ENCODE results near the gene STAG3.
"Not testable (repeated sequence)": the region's sequence is repeated elsewhere in the genome, so short reads cannot be mapped to it uniquely, and the experiment has no call there.

Gene STAG3

DNA sequence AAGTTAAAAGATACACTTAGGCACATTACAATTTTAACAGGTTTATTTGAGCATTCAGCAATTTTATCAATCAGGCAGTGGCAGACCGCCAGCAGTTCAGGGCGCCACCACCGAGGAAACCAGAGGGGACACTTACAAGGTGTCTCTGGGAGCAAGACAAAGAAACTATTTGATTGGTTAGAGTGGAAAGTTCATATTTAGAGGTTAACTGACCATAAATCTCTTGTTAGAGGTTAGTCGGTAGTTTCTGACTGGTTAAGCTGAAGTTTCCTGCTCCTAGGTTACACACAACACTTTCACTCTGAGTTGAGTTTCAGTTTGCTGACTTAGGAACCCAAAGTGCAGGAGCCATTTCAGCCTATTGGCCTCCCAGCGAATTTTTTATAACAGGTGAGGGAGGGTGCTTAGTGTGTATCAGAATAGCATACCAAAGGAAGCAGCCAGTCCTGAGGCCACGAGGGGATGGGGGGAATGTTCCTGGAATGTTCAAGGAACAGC is 31.2 kb downstream of the STAG3 start:
- no peak for DNase-seq (ENCODE audit: low read depth)
- no peaks in the 10 kb centered on the region for H3K36me3 ChIP-seq (ENCODE audit: control insufficient read depth, insufficient read depth, low read length, severe bottlenecking)
- no peaks in the 10 kb centered on the region for H3K9me3 ChIP-seq (ENCODE audit: control insufficient read depth, low read length)
- H3K4me1 ChIP-seq (ENCODE audit: control insufficient read depth, insufficient read depth, low read length), result peaks cover 6% of the 10 kb centered on the region
- H3K27me3 ChIP-seq (replicated peaks; ENCODE audit: control insufficient read depth, insufficient read depth, low read length), result no peaks in the 10 kb centered on the region
- H3K9ac ChIP-seq (ENCODE audit: low read length), result no peak overlapping the region
- no peak overlapping the region for H3K4me3 ChIP-seq (ENCODE audit: low read length)

DNA sequence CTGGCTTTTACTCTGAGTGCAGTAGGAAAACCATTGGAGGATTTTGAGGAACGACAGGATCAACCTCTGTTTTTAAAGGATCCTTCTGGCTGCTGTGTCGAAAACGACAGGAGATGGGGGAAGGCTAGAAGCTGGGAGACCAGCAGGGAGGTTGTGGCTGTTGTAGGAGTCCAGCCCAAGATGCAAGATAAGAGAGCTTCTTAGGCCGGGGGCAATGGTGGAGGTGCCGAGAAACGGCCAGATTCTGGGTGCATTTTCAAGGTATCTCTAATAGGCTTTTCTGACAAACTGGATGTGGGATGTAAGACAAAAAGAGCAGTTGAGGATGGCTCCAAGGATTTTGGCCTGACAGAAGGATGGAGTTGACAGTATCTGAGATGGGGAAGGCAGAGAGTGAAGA is 31.8 kb downstream of the STAG3 start:
- no peaks in the 10 kb centered on the region for H3K27me3 ChIP-seq (replicated peaks; ENCODE audit: control insufficient read depth, insufficient read depth, low read length)
- H3K36me3 ChIP-seq (ENCODE audit: control insufficient read depth, insufficient read depth, low read length, severe bottlenecking), result no peaks in the 10 kb centered on the region
- H3K4me1 ChIP-seq (ENCODE audit: control insufficient read depth, insufficient read depth, low read length), result peaks cover 6% of the 10 kb centered on the region
- no peak overlapping the region for H3K4me3 ChIP-seq (ENCODE audit: low read length)
- no peaks in the 10 kb centered on the region for H3K9me3 ChIP-seq (ENCODE audit: control insufficient read depth, low read length)
- no peak for DNase-seq (ENCODE audit: low read depth)
- no peak overlapping the region for H3K9ac ChIP-seq (ENCODE audit: low read length)

DNA sequence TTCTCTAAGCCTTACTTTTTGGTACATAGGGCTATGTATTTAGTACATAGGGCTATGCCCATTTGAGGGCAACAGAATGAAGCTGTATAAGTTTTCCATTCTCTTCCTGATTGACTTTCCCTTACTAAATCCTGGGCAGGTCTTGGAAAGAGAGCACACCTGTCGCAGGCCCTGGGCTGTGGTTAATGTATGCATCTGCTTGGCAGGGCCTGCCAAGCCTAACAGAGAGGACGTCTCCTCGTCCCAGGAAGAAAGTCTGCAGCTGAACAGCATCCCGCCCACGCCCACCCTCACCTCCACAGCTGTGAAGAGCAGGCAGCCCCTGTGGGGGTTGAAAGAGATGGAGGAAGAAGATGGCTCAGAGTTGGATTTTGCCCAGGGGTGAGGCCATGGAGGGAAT is 33.1 kb downstream of the STAG3 start:
- Histone ChIP-seq H3K9me3 (ENCODE audit: control insufficient read depth, low read length) (no peaks in the 10 kb centered on the region), H3K4me3 (ENCODE audit: low read length) (no peak overlapping the region), H3K9ac (ENCODE audit: low read length) (no peak overlapping the region), H3K4me1 (ENCODE audit: control insufficient read depth, insufficient read depth, low read length) (peaks cover 6% of the 10 kb centered on the region), H3K27me3 (replicated peaks; ENCODE audit: control insufficient read depth, insufficient read depth, low read length) (no peaks in the 10 kb centered on the region), H3K36me3 (ENCODE audit: control insufficient read depth, insufficient read depth, low read length, severe bottlenecking) (no peaks in the 10 kb centered on the region)
- DNase-seq (ENCODE audit: low read depth), result no peak

DNA sequence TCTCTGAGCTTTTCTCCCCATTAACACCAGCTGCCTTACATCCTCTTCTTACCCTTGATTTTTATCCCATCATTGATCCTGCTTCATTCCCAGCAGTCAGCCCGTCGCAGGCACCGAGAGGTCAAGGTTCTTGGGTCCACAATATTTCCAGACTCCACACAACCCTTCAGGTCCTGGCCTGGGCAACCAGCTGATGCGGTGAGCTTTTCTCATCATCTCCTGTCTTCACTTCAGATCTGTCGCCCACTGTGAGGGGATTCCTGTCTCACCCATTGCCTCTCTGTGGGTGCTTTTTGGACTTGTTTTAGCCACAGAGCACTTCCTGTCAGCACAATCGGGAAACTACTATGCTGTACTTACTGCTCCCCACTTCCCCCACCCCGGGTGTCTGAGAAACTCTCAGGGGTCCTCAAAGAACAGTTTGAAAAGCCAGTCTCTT is 33.6 kb downstream of the STAG3 start:
- H3K9me3 ChIP-seq (ENCODE audit: control insufficient read depth, low read length), result no peaks in the 10 kb centered on the region
- no peak overlapping the region for H3K9ac ChIP-seq (ENCODE audit: low read length)
- H3K4me1 ChIP-seq (ENCODE audit: control insufficient read depth, insufficient read depth, low read length), result peaks cover 6% of the 10 kb centered on the region
- H3K27me3 ChIP-seq (replicated peaks; ENCODE audit: control insufficient read depth, insufficient read depth, low read length), result no peaks in the 10 kb centered on the region
- H3K4me3 ChIP-seq (ENCODE audit: low read length), result no peak overlapping the region
- DNase-seq (ENCODE audit: low read depth), result no peak
- H3K36me3 ChIP-seq (ENCODE audit: control insufficient read depth, insufficient read depth, low read length, severe bottlenecking), result no peaks in the 10 kb centered on the region

DNA sequence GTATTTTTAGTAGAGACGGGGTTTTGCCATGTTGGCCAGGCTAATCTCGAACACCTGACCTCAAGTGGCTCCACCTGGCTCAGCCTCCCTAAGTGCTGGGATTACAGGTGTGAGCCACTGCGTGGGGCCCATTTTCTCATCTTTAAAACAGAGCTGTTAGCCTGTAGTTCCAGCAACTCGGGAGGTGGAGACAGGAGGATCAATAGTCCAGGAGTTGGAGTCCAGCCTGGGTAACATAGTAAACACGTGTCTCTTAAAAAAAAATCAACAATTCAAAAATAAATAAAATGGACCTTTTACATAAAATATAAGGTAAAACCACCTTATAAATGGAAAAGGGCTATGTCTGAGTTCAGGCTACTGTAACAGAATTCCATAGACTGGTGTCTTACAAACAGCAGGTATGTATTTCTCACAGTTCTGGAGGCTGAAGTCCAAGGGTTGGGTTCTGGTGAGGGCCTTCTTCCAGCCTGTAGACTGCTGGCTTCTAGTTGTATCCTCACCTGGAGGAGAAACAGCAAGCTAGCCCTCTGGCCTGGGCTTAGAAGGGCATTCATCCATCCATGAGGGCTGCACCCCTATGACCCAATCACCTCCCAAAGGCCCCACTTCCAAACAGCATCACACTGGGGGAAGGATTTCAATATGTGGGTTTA is 35.0 kb downstream of the STAG3 start:
- H3K9ac ChIP-seq (ENCODE audit: low read length), result no peak overlapping the region
- H3K36me3 ChIP-seq (ENCODE audit: control insufficient read depth, insufficient read depth, low read length, severe bottlenecking), result no peaks in the 10 kb centered on the region
- H3K9me3 ChIP-seq (ENCODE audit: control insufficient read depth, low read length), result no peaks in the 10 kb centered on the region
- no peak overlapping the region for H3K4me3 ChIP-seq (ENCODE audit: low read length)
- peaks cover 6% of the 10 kb centered on the region for H3K4me1 ChIP-seq (ENCODE audit: control insufficient read depth, insufficient read depth, low read length)
- DNase-seq (ENCODE audit: low read depth), result no peak
- H3K27me3 ChIP-seq (replicated peaks; ENCODE audit: control insufficient read depth, insufficient read depth, low read length), result no peaks in the 10 kb centered on the region

DNA sequence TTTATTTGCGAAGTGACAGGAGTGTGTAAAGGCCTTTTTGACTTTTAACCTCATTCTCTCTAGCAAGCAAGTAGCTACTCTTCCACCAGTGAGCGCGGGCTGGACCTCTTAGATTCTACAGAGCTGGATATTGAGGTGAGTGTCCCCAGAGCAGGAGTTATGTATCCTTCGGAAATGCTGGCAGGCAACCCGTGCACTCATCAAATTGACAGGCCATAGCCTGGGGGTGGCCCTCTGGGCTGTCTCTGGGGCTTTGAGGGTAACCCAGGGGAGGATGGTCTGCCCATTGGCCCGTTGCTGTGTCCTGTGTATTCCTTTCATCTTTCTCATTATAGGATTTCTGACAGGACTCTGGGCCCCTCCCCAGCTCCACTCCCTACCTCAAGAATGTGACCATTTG is 36.0 kb downstream of the STAG3 start:
- Histone ChIP-seq H3K9me3 (ENCODE audit: control insufficient read depth, low read length) (no peaks in the 10 kb centered on the region), H3K9ac (ENCODE audit: low read length) (no peak overlapping the region), H3K36me3 (ENCODE audit: control insufficient read depth, insufficient read depth, low read length, severe bottlenecking) (no peaks in the 10 kb centered on the region), H3K4me1 (ENCODE audit: control insufficient read depth, insufficient read depth, low read length) (peaks cover 6% of the 10 kb centered on the region), H3K4me3 (ENCODE audit: low read length) (no peak overlapping the region), H3K27me3 (replicated peaks; ENCODE audit: control insufficient read depth, insufficient read depth, low read length) (no peaks in the 10 kb centered on the region)
- no peak for DNase-seq (ENCODE audit: low read depth)

DNA sequence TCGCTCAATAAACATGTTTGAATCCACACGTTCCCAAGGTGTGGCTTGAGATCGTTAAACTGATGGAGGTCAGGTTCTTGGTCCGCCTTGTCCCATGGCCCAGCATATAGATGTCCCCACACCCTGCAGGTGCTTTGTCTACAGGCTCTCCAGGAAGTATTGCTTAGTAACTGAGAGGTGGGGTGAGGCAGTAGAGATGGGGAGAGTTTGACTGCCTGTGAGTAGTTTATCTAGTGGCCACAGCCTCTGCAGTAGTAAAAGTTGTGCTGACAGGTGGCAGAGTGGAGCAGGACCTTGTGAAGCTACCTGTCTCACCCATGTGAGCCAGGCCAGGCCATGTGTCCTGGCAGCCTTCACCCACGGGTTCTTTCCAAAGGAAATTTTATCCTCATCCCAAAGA is 36.6 kb downstream of the STAG3 start:
- DNase-seq (ENCODE audit: low read depth); H3K36me3 ChIP-seq (ENCODE audit: control insufficient read depth, insufficient read depth, low read length, severe bottlenecking); H3K4me1 ChIP-seq (ENCODE audit: control insufficient read depth, insufficient read depth, low read length); H3K9ac ChIP-seq (ENCODE audit: low read length); H3K9me3 ChIP-seq (ENCODE audit: control insufficient read depth, low read length); H3K4me3 ChIP-seq (ENCODE audit: low read length); H3K27me3 ChIP-seq (replicated peaks; ENCODE audit: control insufficient read depth, insufficient read depth, low read length): not testable (repeated sequence)

DNA sequence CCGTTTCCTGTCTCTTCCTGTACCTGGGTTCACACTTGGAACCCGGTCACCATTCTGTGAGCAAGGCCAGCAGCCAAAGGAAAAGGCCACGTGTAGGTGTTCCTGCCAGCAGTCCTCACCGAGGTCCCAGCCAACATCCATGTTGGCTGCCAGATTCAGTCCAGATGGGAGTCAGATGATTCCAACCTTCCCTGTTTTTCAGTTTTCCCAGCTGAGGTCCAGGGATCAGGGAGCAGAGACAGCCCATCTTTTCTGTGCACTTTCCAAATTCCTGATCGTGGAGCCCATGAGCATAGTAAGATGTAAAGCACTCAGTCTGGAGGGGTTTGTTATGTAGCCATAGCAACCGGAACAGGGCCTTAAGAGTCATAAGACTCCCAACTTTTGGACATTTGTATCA is 38.2 kb downstream of the STAG3 start:
- Histone ChIP-seq H3K27me3 (replicated peaks; ENCODE audit: control insufficient read depth, insufficient read depth, low read length) (no peaks in the 10 kb centered on the region), H3K36me3 (ENCODE audit: control insufficient read depth, insufficient read depth, low read length, severe bottlenecking) (no peaks in the 10 kb centered on the region), H3K9ac (ENCODE audit: low read length) (no peak overlapping the region), H3K4me1 (ENCODE audit: control insufficient read depth, insufficient read depth, low read length) (peaks cover 6% of the 10 kb centered on the region), H3K9me3 (ENCODE audit: control insufficient read depth, low read length) (no peaks in the 10 kb centered on the region), H3K4me3 (ENCODE audit: low read length) (no peak overlapping the region)
- peak; percentile 5 for DNase-seq (ENCODE audit: low read depth)

DNA sequence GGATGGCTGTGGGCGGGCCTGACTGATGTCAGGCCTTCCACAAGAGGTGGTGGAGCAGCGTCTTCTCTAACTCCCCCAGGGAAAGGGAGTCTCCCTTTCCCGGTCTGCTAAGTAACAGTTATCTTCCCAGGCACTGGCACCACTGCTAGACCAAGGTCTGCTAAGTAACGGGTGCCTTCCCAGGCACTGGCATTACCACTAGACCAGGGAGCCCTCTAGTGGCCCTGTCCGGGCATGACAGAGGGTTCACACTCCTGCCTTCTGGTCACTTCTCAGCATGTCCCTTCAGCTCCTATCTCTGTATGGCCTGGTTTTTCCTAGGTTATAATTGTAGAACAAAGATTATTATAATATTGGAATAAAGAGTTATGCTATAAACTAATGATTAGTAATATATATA is 40.2 kb downstream of the STAG3 start:
- H3K36me3 ChIP-seq (ENCODE audit: control insufficient read depth, insufficient read depth, low read length, severe bottlenecking); H3K9me3 ChIP-seq (ENCODE audit: control insufficient read depth, low read length); H3K4me1 ChIP-seq (ENCODE audit: control insufficient read depth, insufficient read depth, low read length); H3K27me3 ChIP-seq (replicated peaks; ENCODE audit: control insufficient read depth, insufficient read depth, low read length); H3K4me3 ChIP-seq (ENCODE audit: low read length); H3K9ac ChIP-seq (ENCODE audit: low read length): not testable (repeated sequence)
- peak; percentile 64 for DNase-seq (ENCODE audit: low read depth)

DNA sequence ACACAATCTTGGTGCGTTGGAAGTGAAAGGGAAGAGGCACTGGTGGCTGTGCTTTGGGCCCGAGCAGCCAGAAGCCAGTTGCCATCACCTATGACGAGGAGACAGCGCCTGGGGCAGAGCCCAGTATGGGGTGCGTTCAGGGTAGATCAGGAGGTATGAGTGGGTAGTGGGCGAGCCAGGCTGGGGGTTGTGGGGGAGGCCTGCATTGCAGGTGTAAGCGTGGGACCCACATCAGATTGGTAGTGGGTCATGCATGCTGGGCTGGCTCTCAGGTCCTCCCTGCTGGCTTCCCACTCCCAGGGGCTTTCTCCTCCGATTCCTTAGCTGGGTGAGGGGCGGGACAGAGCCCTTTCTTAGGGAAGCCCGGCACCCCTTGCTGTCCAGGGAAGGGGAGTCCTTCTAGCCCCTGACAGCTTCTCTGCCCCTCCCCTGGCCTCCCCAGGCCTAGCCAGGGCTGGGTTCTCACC is 41.6 kb downstream of the STAG3 start:
- no peak for DNase-seq (ENCODE audit: low read depth)
- no peaks in the 10 kb centered on the region for H3K4me1 ChIP-seq (ENCODE audit: control insufficient read depth, insufficient read depth, low read length)
- H3K36me3 ChIP-seq (ENCODE audit: control insufficient read depth, insufficient read depth, low read length, severe bottlenecking), result peaks cover 7% of the 10 kb centered on the region
- H3K4me3 ChIP-seq (ENCODE audit: low read length), result no peak overlapping the region
- no peak overlapping the region for H3K9ac ChIP-seq (ENCODE audit: low read length)
- no peaks in the 10 kb centered on the region for H3K9me3 ChIP-seq (ENCODE audit: control insufficient read depth, low read length)
- H3K27me3 ChIP-seq (replicated peaks; ENCODE audit: control insufficient read depth, insufficient read depth, low read length), result no peaks in the 10 kb centered on the region

DNA sequence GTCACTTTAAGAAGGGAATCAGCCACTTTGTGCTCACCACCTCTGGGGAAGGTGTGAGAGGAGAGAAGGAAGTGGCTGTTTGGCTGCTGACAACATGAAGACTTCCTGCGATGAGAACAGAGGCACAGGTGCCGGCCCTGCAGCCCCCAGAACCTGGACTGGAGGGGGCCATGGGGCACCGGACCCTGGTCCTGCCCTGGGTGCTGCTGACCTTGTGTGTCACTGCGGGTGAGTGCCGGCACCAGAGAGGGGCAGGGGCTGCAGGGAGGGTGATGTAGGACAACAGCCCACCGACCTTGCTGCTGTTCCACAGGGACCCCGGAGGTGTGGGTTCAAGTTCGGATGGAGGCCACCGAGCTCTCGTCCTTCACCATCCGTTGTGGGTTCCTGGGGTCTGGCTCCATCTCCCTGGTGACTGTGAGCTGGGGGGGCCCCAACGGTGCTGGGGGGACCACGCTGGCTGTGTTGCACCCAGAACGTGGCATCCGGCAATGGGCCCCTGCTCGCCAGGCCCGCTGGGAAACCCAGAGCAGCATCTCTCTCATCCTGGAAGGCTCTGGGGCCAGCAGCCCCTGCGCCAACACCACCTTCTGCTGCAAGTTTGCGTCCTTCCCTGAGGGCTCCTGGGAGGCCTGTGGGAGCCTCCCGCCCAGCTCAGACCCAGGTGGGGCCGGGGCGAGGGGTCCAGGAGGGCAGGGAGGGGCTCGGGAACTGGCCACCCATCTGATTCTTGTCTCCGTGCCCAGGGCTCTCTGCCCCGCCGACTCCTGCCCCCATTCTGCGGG is 42.3 kb downstream of the STAG3 start, which contains the start of gene PVRIG:
Gene PVRIG, plus strand, starts transcription at position 149 of the 785 bp plus-strand sequence. Its CDS starts 22 bp downstream, at position 171.
- H3K9me3 ChIP-seq (ENCODE audit: control insufficient read depth, low read length); H3K9ac ChIP-seq (ENCODE audit: low read length); H3K27me3 ChIP-seq (replicated peaks; ENCODE audit: control insufficient read depth, insufficient read depth, low read length); H3K36me3 ChIP-seq (ENCODE audit: control insufficient read depth, insufficient read depth, low read length, severe bottlenecking); DNase-seq (ENCODE audit: low read depth); H3K4me3 ChIP-seq (ENCODE audit: low read length); H3K4me1 ChIP-seq (ENCODE audit: control insufficient read depth, insufficient read depth, low read length): not testable (repeated sequence)

Data from adipocyte (in vitro differentiated cells).